GM12874 (cell line): Measurements from ENCODE around the gene CHD6.

Experiments
- CTCF ChIP-seq: IDR thresholded peaks from 2 replicates; pipeline ENCODE4 v1.5.1; 2011; ENCODE audit warnings: low read depth, mild to moderate bottlenecking, control low read depth, low read length, moderate library complexity; ENCODE audit not compliant: insufficient read depth

CHD6 gene

GRCh38 chr20:41567615-41568014 lies 50.6 kb downstream of the CHD6 start:
- no peak for TF ChIP-seq CTCF

GRCh38 chr20:41566896-41567527 lies 51.2 kb downstream of the CHD6 start:
- no peak for TF ChIP-seq CTCF

GRCh38 chr20:41563087-41563486 lies 55.1 kb downstream of the CHD6 start:
- no peak for TF ChIP-seq CTCF

GRCh38 chr20:41560970-41561369 lies 57.2 kb downstream of the CHD6 start:
- TF ChIP-seq CTCF = no peak

GRCh38 chr20:41559658-41560057 lies 58.5 kb downstream of the CHD6 start:
- TF ChIP-seq CTCF = no peak

- no peak for TF ChIP-seq CTCF
These were observed 64.9 kb downstream of the CHD6 start for GRCh38 chr20:41553142-41553879.

GRCh38 chr20:41552295-41553068 lies 65.7 kb downstream of the CHD6 start:
- TF ChIP-seq CTCF = no peak
